Measurements from ENCODE around the gene ADGRF5.

- TF ChIP-seq CTCF (IDR thresholded peaks at IDR 0.05; ENCODE audit: low read depth, low read length) (no peak), MYC (IDR thresholded peaks at IDR 0.05; ENCODE audit: low read depth, low read length) (no peak)
These were observed 17.6 kb downstream of the ADGRF5 start for GRCh38 chr6:46904117-46904516.
